Liver (tissue), 3 donors: ENCODE results near the gene USP49.

Experiments
- ATF3 ChIP-seq: IDR thresholded peaks from 2 replicates; pipeline ENCODE4 v1.6.1; 2016; ENCODE audit warnings: antibody characterized with exemption
- EGR1 ChIP-seq, 2 donors: IDR thresholded peaks; 2 replicates each; pipeline ENCODE4 v1.6.1; 2016 to 2018; ENCODE audit warnings: antibody characterized with exemption in 2 of 2, low read depth in 2 of 2
- FOXA1 ChIP-seq: IDR thresholded peaks from 2 replicates; pipeline ENCODE4 v1.6.1; 2016; ENCODE audit warnings: antibody characterized with exemption
- GABPA ChIP-seq, 2 donors: IDR thresholded peaks in 1 of 2; conservative IDR thresholded peaks in 1 of 2; 2 replicates each; pipeline ENCODE4 v1.6.1; 2016; ENCODE audit warnings: antibody characterized with exemption in 2 of 2, mild to moderate bottlenecking in 1 of 2, moderate library complexity in 1 of 2
- NR2F2 ChIP-seq: IDR thresholded peaks from 2 replicates; pipeline ENCODE4 v1.6.1; 2016; ENCODE audit warnings: antibody characterized with exemption
- RAD21 ChIP-seq, 2 donors: IDR thresholded peaks; 2 replicates each; pipeline ENCODE4 v1.6.1; 2016; ENCODE audit warnings: antibody characterized with exemption in 2 of 2, mild to moderate bottlenecking in 2 of 2
- SP1 ChIP-seq: IDR thresholded peaks from 2 replicates; pipeline ENCODE4 v1.6.1; 2018; ENCODE audit warnings: antibody characterized with exemption, mild to moderate bottlenecking
- TAF1 ChIP-seq: conservative IDR thresholded peaks from 2 replicates; pipeline ENCODE4 v1.6.1; 2016; ENCODE audit warnings: antibody characterized with exemption, mild to moderate bottlenecking
- YY1 ChIP-seq: IDR thresholded peaks from 2 replicates; pipeline ENCODE4 v1.6.1; 2016; ENCODE audit warnings: antibody characterized with exemption, mild to moderate bottlenecking
- TF ChIP-seq, protein P1 (sequence below): fragments of 150-350 bp; IDR thresholded peaks from 2 replicates; pipeline ENCODE4 v1.5.1; 2017; ENCODE audit warnings: improper control_type of control experiment, low read depth, low read length; ENCODE audit not compliant: missing input control
- TF ChIP-seq, protein P2 (sequence below): IDR thresholded peaks from 2 replicates; pipeline ENCODE4 v1.6.1; 2016; ENCODE audit warnings: antibody characterized with exemption, mild to moderate bottlenecking
- TF ChIP-seq, protein P3 (sequence below): IDR thresholded peaks from 2 replicates; pipeline ENCODE4 v1.6.1; 2016; ENCODE audit warnings: antibody characterized with exemption
- TF ChIP-seq, protein P4 (sequence below): IDR thresholded peaks from 2 replicates; pipeline ENCODE4 v1.6.1; 2016; ENCODE audit warnings: antibody characterized with exemption
- donor health status: healthy.
- donor health status: healthy.

- TF ChIP-seq EGR1 (IDR thresholded peaks at IDR 0.05; ENCODE audit: low read depth in 2 of 2) (no peak), NR2F2 (no peak), TAF1 (no peak), RAD21 (IDR thresholded peaks at IDR 0.05) (no peak), SP1 (no peak), GABPA (IDR thresholded peaks at IDR 0.05 in 1 of 2, conservative IDR thresholded peaks at IDR 0.05 in 1 of 2) (no peak), YY1 (no peak), FOXA1 (no peak), ATF3 (no peak)
- TF ChIP-seq, protein P1, sequence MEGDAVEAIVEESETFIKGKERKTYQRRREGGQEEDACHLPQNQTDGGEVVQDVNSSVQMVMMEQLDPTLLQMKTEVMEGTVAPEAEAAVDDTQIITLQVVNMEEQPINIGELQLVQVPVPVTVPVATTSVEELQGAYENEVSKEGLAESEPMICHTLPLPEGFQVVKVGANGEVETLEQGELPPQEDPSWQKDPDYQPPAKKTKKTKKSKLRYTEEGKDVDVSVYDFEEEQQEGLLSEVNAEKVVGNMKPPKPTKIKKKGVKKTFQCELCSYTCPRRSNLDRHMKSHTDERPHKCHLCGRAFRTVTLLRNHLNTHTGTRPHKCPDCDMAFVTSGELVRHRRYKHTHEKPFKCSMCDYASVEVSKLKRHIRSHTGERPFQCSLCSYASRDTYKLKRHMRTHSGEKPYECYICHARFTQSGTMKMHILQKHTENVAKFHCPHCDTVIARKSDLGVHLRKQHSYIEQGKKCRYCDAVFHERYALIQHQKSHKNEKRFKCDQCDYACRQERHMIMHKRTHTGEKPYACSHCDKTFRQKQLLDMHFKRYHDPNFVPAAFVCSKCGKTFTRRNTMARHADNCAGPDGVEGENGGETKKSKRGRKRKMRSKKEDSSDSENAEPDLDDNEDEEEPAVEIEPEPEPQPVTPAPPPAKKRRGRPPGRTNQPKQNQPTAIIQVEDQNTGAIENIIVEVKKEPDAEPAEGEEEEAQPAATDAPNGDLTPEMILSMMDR, result no peak
- TF ChIP-seq, protein P2, sequence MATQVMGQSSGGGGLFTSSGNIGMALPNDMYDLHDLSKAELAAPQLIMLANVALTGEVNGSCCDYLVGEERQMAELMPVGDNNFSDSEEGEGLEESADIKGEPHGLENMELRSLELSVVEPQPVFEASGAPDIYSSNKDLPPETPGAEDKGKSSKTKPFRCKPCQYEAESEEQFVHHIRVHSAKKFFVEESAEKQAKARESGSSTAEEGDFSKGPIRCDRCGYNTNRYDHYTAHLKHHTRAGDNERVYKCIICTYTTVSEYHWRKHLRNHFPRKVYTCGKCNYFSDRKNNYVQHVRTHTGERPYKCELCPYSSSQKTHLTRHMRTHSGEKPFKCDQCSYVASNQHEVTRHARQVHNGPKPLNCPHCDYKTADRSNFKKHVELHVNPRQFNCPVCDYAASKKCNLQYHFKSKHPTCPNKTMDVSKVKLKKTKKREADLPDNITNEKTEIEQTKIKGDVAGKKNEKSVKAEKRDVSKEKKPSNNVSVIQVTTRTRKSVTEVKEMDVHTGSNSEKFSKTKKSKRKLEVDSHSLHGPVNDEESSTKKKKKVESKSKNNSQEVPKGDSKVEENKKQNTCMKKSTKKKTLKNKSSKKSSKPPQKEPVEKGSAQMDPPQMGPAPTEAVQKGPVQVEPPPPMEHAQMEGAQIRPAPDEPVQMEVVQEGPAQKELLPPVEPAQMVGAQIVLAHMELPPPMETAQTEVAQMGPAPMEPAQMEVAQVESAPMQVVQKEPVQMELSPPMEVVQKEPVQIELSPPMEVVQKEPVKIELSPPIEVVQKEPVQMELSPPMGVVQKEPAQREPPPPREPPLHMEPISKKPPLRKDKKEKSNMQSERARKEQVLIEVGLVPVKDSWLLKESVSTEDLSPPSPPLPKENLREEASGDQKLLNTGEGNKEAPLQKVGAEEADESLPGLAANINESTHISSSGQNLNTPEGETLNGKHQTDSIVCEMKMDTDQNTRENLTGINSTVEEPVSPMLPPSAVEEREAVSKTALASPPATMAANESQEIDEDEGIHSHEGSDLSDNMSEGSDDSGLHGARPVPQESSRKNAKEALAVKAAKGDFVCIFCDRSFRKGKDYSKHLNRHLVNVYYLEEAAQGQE, result no peak
- TF ChIP-seq, protein P3, sequence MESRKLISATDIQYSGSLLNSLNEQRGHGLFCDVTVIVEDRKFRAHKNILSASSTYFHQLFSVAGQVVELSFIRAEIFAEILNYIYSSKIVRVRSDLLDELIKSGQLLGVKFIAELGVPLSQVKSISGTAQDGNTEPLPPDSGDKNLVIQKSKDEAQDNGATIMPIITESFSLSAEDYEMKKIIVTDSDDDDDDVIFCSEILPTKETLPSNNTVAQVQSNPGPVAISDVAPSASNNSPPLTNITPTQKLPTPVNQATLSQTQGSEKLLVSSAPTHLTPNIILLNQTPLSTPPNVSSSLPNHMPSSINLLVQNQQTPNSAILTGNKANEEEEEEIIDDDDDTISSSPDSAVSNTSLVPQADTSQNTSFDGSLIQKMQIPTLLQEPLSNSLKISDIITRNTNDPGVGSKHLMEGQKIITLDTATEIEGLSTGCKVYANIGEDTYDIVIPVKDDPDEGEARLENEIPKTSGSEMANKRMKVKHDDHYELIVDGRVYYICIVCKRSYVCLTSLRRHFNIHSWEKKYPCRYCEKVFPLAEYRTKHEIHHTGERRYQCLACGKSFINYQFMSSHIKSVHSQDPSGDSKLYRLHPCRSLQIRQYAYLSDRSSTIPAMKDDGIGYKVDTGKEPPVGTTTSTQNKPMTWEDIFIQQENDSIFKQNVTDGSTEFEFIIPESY, result no peak
- TF ChIP-seq, protein P4, sequence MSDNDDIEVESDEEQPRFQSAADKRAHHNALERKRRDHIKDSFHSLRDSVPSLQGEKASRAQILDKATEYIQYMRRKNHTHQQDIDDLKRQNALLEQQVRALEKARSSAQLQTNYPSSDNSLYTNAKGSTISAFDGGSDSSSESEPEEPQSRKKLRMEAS, result no peak
These were observed 37.2 kb upstream of the USP49 start for GRCh38 chr6:41932378-41932777.
